ENCODE measurements around the gene MAPK10. TPM values are rescaled to one million over a fixed set of nuclear protein-coding genes. Genes with fewer than 3 reads are reported as not detected.

The MAPK10 gene
- total RNA-seq, 2 experiments from 2014 or later: 0.28 to 0.36 TPM

- Histone ChIP-seq H3K27ac (ENCODE audit: low read depth in 1 of 2, low read length in 2 of 2) (no peak overlapping the region), H3K36me3 (ENCODE audit: insufficient read depth, low read length) (no peaks in the 10 kb centered on the region), H3K4me1 (ENCODE audit: insufficient read depth, low read length) (no peaks in the 10 kb centered on the region), H3K9me3 (ENCODE audit: control insufficient read depth in 1 of 2, insufficient read depth in 1 of 2, low read length in 2 of 2) (no peaks in the 10 kb centered on the region), H3K4me3 (ENCODE audit: low read length) (no peak overlapping the region), H3K27me3 (ENCODE audit: control insufficient read depth in 1 of 2, insufficient read depth in 2 of 2, low read length in 2 of 2) (no peaks in the 10 kb centered on the region)
- no peak overlapping the region for H3K27ac Mint-ChIP-seq
- no peak overlapping the region for H3K4me3 Mint-ChIP-seq
- intact Hi-C loops (cut with DNase I, micrococcal nuclease): no loop called here
- DNase-seq (no peak), ATAC-seq (ENCODE audit: poor library complexity) (no peak)
- H3K27me3 Mint-ChIP-seq: peaks cover 5% of the 10 kb centered on the region
- no peaks in the 10 kb centered on the region for H3K9me3 Mint-ChIP-seq
- CTCF ChIA-PET: no interaction called here
- H3K36me3 Mint-ChIP-seq (ENCODE audit: low read depth): no peaks in the 10 kb centered on the region
- POLR2A ChIA-PET: no interaction called here
- no peaks in the 10 kb centered on the region for H3K4me1 Mint-ChIP-seq (ENCODE audit: low read depth)
- TF ChIP-seq, protein P1, sequence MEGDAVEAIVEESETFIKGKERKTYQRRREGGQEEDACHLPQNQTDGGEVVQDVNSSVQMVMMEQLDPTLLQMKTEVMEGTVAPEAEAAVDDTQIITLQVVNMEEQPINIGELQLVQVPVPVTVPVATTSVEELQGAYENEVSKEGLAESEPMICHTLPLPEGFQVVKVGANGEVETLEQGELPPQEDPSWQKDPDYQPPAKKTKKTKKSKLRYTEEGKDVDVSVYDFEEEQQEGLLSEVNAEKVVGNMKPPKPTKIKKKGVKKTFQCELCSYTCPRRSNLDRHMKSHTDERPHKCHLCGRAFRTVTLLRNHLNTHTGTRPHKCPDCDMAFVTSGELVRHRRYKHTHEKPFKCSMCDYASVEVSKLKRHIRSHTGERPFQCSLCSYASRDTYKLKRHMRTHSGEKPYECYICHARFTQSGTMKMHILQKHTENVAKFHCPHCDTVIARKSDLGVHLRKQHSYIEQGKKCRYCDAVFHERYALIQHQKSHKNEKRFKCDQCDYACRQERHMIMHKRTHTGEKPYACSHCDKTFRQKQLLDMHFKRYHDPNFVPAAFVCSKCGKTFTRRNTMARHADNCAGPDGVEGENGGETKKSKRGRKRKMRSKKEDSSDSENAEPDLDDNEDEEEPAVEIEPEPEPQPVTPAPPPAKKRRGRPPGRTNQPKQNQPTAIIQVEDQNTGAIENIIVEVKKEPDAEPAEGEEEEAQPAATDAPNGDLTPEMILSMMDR (IDR thresholded peaks at IDR 0.05): no peak
These were observed 29.8 kb upstream of the MAPK10 start for GRCh38 chr4:86389664-86390063.

- no peaks in the 10 kb centered on the region for H3K27me3 ChIP-seq (ENCODE audit: control insufficient read depth in 1 of 2, insufficient read depth in 2 of 2, low read length in 2 of 2)
- peaks cover 5% of the 10 kb centered on the region for H3K27me3 Mint-ChIP-seq
- no peaks in the 10 kb centered on the region for H3K9me3 Mint-ChIP-seq
- H3K4me3 ChIP-seq (ENCODE audit: low read length): no peak overlapping the region
- no peak overlapping the region for H3K4me3 Mint-ChIP-seq
- H3K36me3 Mint-ChIP-seq (ENCODE audit: low read depth): no peaks in the 10 kb centered on the region
- no peak overlapping the region for H3K27ac ChIP-seq (ENCODE audit: low read depth in 1 of 2, low read length in 2 of 2)
- ChIA-PET POLR2A (no interaction called here), CTCF (no interaction called here)
- H3K36me3 ChIP-seq (ENCODE audit: insufficient read depth, low read length): no peaks in the 10 kb centered on the region
- DNase-seq: no peak
- no peak overlapping the region for H3K27ac Mint-ChIP-seq
- no peaks in the 10 kb centered on the region for H3K9me3 ChIP-seq (ENCODE audit: control insufficient read depth in 1 of 2, insufficient read depth in 1 of 2, low read length in 2 of 2)
- TF ChIP-seq, protein P1 (IDR thresholded peaks at IDR 0.05): no peak
- H3K4me1 Mint-ChIP-seq (ENCODE audit: low read depth): no peaks in the 10 kb centered on the region
- intact Hi-C loops (cut with DNase I, micrococcal nuclease): no loop called here
- H3K4me1 ChIP-seq (ENCODE audit: insufficient read depth, low read length): no peaks in the 10 kb centered on the region
- no peak for ATAC-seq (ENCODE audit: poor library complexity)
These were observed 28.4 kb upstream of the MAPK10 start for GRCh38 chr4:86388252-86388651.

DNA sequence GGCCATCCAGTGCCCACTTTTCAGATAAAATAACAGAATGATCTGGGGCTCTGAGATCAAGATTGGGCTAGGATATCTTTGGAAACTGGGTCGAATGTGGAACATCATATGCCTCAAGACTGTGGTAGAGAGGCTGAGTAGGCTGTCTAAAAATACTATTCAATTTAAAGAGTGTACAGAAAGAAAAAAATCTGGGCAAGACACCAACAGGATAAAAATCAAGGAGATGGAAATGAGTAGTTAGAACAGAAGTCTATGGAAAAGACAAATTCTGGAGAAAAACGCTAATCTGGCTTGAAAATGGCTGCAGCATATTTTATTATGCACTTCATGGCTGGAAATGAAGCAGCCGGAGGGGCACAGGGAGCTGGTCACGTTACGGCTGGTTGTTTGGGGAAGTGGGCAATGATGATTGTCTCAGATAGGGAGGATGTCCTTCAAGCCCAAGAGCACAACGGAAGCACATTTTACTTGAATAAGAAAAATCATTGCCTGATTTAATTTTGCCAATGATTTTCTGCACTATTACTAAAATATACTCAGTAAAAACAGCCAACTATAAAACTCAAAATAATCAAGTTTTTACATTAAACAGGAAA, 27.1 kb upstream of the MAPK10 start:
- H3K27ac Mint-ChIP-seq: no peak overlapping the region
- H3K4me1 ChIP-seq (ENCODE audit: insufficient read depth, low read length): no peaks in the 10 kb centered on the region
- H3K36me3 ChIP-seq (ENCODE audit: insufficient read depth, low read length): no peaks in the 10 kb centered on the region
- intact Hi-C loops (cut with DNase I, micrococcal nuclease): no loop called here
- no peak overlapping the region for H3K4me3 ChIP-seq (ENCODE audit: low read length)
- H3K36me3 Mint-ChIP-seq (ENCODE audit: low read depth): no peaks in the 10 kb centered on the region
- no peaks in the 10 kb centered on the region for H3K9me3 Mint-ChIP-seq
- TF ChIP-seq, protein P1 (IDR thresholded peaks at IDR 0.05): no peak
- H3K9me3 ChIP-seq (ENCODE audit: control insufficient read depth in 1 of 2, insufficient read depth in 1 of 2, low read length in 2 of 2): no peaks in the 10 kb centered on the region
- H3K4me1 Mint-ChIP-seq (ENCODE audit: low read depth): no peaks in the 10 kb centered on the region
- ChIA-PET CTCF (no interaction called here), POLR2A (no interaction called here)
- no peak overlapping the region for H3K27ac ChIP-seq (ENCODE audit: low read depth in 1 of 2, low read length in 2 of 2)
- no peaks in the 10 kb centered on the region for H3K27me3 ChIP-seq (ENCODE audit: control insufficient read depth in 1 of 2, insufficient read depth in 2 of 2, low read length in 2 of 2)
- no peak overlapping the region for H3K4me3 Mint-ChIP-seq
- H3K27me3 Mint-ChIP-seq: peaks cover 5% of the 10 kb centered on the region
- DNase-seq (no peak), ATAC-seq (ENCODE audit: poor library complexity) (no peak)
